SU-DHL-6 (cell line): ENCODE results near the gene PXYLP1.
A peak's percentile ranks its signal among the peaks of the same experiment; 100 is the strongest.
"Not testable (repeated sequence)": the region's sequence is repeated elsewhere in the genome, so short reads cannot be mapped to it uniquely, and the experiment has no call there.

Experiments
- H2AFZ ChIP-seq: fragments of 200-600 bp; sonication (generic); 2 replicates; pipeline ENCODE4 v1.6.1; 2014; ENCODE audit warnings: low read depth, mild to moderate bottlenecking, moderate library complexity, mixed read lengths, antibody characterized with exemption, low read length; ENCODE audit not compliant: severe bottlenecking
- H3F3A ChIP-seq: fragments of 200-600 bp; shearing (Covaris generic); 2 replicates; pipeline ENCODE4 v1.6.0; 2016; ENCODE audit warnings: antibody characterized with exemption, mild to moderate bottlenecking; ENCODE audit not compliant: insufficient read depth
- H3K27ac ChIP-seq: fragments of 200-600 bp; sonication (generic); 2 replicates; pipeline ENCODE4 v1.5.1; 2016; ENCODE audit warnings: low read depth, mild to moderate bottlenecking, low read length, moderate library complexity, mixed read lengths
- H3K27me3 ChIP-seq: fragments of 200-600 bp; sonication (generic), shearing (Covaris generic); 2 replicates; pipeline ENCODE4 v1.6.0; 2014; ENCODE audit warnings: mild to moderate bottlenecking, low read length
- H3K36me3 ChIP-seq: fragments of 200-600 bp; sonication (generic); 2 replicates; pipeline ENCODE4 v1.6.1; 2014; ENCODE audit warnings: mild to moderate bottlenecking, low read length, mixed read lengths
- H3K4me2 ChIP-seq: fragments of 300-600, 200-600 bp; shearing (Covaris generic), sonication (generic); 2 replicates; pipeline ENCODE4 v1.6.0; 2014; ENCODE audit warnings: low read length, low read depth, mild to moderate bottlenecking; ENCODE audit not compliant: poor library complexity, severe bottlenecking
- H3K4me3 ChIP-seq: fragments of 200-600 bp; sonication (generic); 2 replicates; pipeline ENCODE4 v1.5.1; 2014; ENCODE audit warnings: antibody characterized with exemption, low read length, mild to moderate bottlenecking, mixed read lengths; ENCODE audit not compliant: insufficient read depth, poor library complexity, severe bottlenecking
- H3K79me2 ChIP-seq: fragments of 200-600 bp; sonication (generic); 2 replicates; pipeline ENCODE4 v1.6.1; 2014; ENCODE audit warnings: mild to moderate bottlenecking, low read length, moderate library complexity; ENCODE audit not compliant: insufficient read depth
- H3K9ac ChIP-seq: fragments of 200-600 bp; sonication (generic); 2 replicates; pipeline ENCODE4 v1.7.0; 2014; ENCODE audit warnings: mild to moderate bottlenecking, low read length
- H3K9me2 ChIP-seq: fragments of 200-600 bp; sonication (generic); replicated peaks from 2 replicates; pipeline ENCODE4 v1.6.1; 2014; ENCODE audit warnings: low read length; ENCODE audit not compliant: insufficient read depth
- H3K9me3 ChIP-seq: fragments of 200-600 bp; sonication (generic); 2 replicates; pipeline ENCODE4 v1.6.1; 2014; ENCODE audit warnings: low read length, mixed read lengths; ENCODE audit not compliant: insufficient read depth
- H4K20me1 ChIP-seq: fragments of 200-600 bp; sonication (generic); 2 replicates; pipeline ENCODE4 v1.6.1; 2014; ENCODE audit warnings: low read depth, mild to moderate bottlenecking, antibody characterized with exemption, low read length, moderate library complexity, mixed read lengths
- CTCF ChIP-seq: fragments of 200-600 bp; sonication (generic); IDR thresholded peaks from one replicate; pipeline ENCODE4 v1.5.1; 2017; ENCODE audit warnings: antibody characterized with exemption, mild to moderate bottlenecking, low read length, moderate library complexity; ENCODE audit not compliant: insufficient read depth, poor library complexity, severe bottlenecking
- EZH2phosphoT487 ChIP-seq: fragments of 200-600 bp; sonication (generic), shearing (Covaris generic); conservative IDR thresholded peaks from 2 replicates; pipeline ENCODE4 v1.6.1; 2018; ENCODE audit warnings: mild to moderate bottlenecking, antibody characterized with exemption, low read length, moderate library complexity, mixed read lengths

The PXYLP1 gene

GRCh38 chr3:141292356-141293058 lies 60.9 kb downstream of the PXYLP1 start:
- Histone ChIP-seq H3K9ac (no peak overlapping the region), H3K27me3 (no peaks in the 10 kb centered on the region), H3K36me3 (no peaks in the 10 kb centered on the region), H3K4me3 (no peak overlapping the region), H3K9me2 (no peaks in the 10 kb centered on the region), H3K9me3 (no peaks in the 10 kb centered on the region), H3K27ac (no peak overlapping the region), H2AFZ (no peak overlapping the region), H3K4me2 (no peak overlapping the region), H3K79me2 (no peaks in the 10 kb centered on the region), H4K20me1 (no peaks in the 10 kb centered on the region), H3F3A (no peaks in the 10 kb centered on the region)
- no peak for TF ChIP-seq EZH2phosphoT487
- no peak for TF ChIP-seq CTCF

GRCh38 chr3:141294301-141294700 lies 62.7 kb downstream of the PXYLP1 start:
- TF ChIP-seq EZH2phosphoT487: no peak
- TF ChIP-seq CTCF: no peak
- Histone ChIP-seq H3K4me3 (no peak overlapping the region), H3K79me2 (no peaks in the 10 kb centered on the region), H3K9me2 (no peaks in the 10 kb centered on the region), H3K9me3 (no peaks in the 10 kb centered on the region), H3K4me2 (peak overlapping the region; percentile 24), H3K27me3 (no peaks in the 10 kb centered on the region), H4K20me1 (no peaks in the 10 kb centered on the region), H3K27ac (no peak overlapping the region), H3F3A (no peaks in the 10 kb centered on the region), H3K9ac (no peak overlapping the region), H2AFZ (no peak overlapping the region), H3K36me3 (no peaks in the 10 kb centered on the region)

GRCh38 chr3:141294848-141295247 lies 63.2 kb downstream of the PXYLP1 start:
- Histone ChIP-seq H3K79me2 (no peaks in the 10 kb centered on the region), H4K20me1 (no peaks in the 10 kb centered on the region), H3K4me3 (no peak overlapping the region), H3K36me3 (no peaks in the 10 kb centered on the region), H2AFZ (no peak overlapping the region), H3F3A (no peaks in the 10 kb centered on the region), H3K27me3 (no peaks in the 10 kb centered on the region), H3K4me2 (peak overlapping the region; percentile 24), H3K9me2 (no peaks in the 10 kb centered on the region), H3K9ac (no peak overlapping the region), H3K9me3 (no peaks in the 10 kb centered on the region), H3K27ac (no peak overlapping the region)
- no peak for TF ChIP-seq CTCF
- no peak for TF ChIP-seq EZH2phosphoT487

- H3K4me3 ChIP-seq, H3K9me2 ChIP-seq, H3K36me3 ChIP-seq, H3K27ac ChIP-seq, H3K4me2 ChIP-seq, H2AFZ ChIP-seq, H3K79me2 ChIP-seq, H3K9ac ChIP-seq, H3K9me3 ChIP-seq, H3K27me3 ChIP-seq, H4K20me1 ChIP-seq, H3F3A ChIP-seq: not testable (repeated sequence)
Measured at GRCh38 chr3:141300426-141300825, 68.8 kb downstream of the PXYLP1 start.
